Caco-2 (cell line): ENCODE results near the gene PLSCR3. TPM values are rescaled to one million over a fixed set of nuclear protein-coding genes. Genes with fewer than 3 reads are reported as not detected.

Experiments
- BruUV-seq: library from RNA; stranded (reverse); fragments of 400-500 nt; replicated peaks from 2 replicates; lab custom pipeline; 2021; lab: Mats Ljungman, UMichigan
- CTCF ChIA-PET: fragments of 300-600 bp; sonication (Branson Sonifier 250); formaldehyde crosslinking; loops from one replicate; lab custom pipeline; 2022; ENCODE audit warnings: antibody characterized with exemption; lab: Charles Lee
- POLR2A ChIA-PET: fragments of 300-600 bp; sonication (Branson Sonifier 250); formaldehyde crosslinking; loops from one replicate; lab custom pipeline; 2022; ENCODE audit warnings: antibody characterized with exemption; lab: Charles Lee
- DNase-seq, 2 experiments: peaks; one replicate each; pipeline versions ENCODE4 v3.0.0 to v3.0.0-alpha.2; 2020 to 2022
- H3K27me3 ChIP-seq: replicated peaks from 2 replicates; pipeline ENCODE4 v1.6.0; 2011; ENCODE audit warnings: low read length; ENCODE audit not compliant: control insufficient read depth, insufficient read depth
- H3K36me3 ChIP-seq: 2 replicates; pipeline ENCODE4 v1.5.1; 2011; ENCODE audit warnings: low read length; ENCODE audit not compliant: control insufficient read depth, insufficient read depth
- H3K4me1 ChIP-seq: fragments of 250-450 bp; sonication (Bioruptor Pico); 2 replicates; pipeline ENCODE4 v1.5.1; 2020; ENCODE audit warnings: mild to moderate bottlenecking
- H3K4me3 ChIP-seq: 2 replicates; pipeline ENCODE4 v1.5.1; 2011; ENCODE audit warnings: low read depth, mild to moderate bottlenecking, control low read depth, low read length
- H3K9me3 ChIP-seq: fragments of 250-450 bp; sonication (Bioruptor Pico); 2 replicates; pipeline ENCODE4 v1.5.1; 2020; ENCODE audit warnings: mild to moderate bottlenecking, moderate library complexity
- H3K27ac Mint-ChIP-seq: one replicate; pipeline ENCODE4 v1.8.0; 2022; ENCODE audit warnings: mixed read lengths; ENCODE audit not compliant: unreplicated experiment
- H3K27me3 Mint-ChIP-seq: one replicate; pipeline ENCODE4 v1.8.0; 2022; ENCODE audit warnings: mixed read lengths; ENCODE audit not compliant: insufficient read depth, unreplicated experiment
- H3K36me3 Mint-ChIP-seq: one replicate; pipeline ENCODE4 v1.8.0; 2022; ENCODE audit warnings: mild to moderate bottlenecking, mixed read lengths; ENCODE audit not compliant: insufficient read depth, unreplicated experiment
- H3K4me1 Mint-ChIP-seq: one replicate; pipeline ENCODE4 v1.8.0; 2022; ENCODE audit warnings: low read depth, mixed read lengths; ENCODE audit not compliant: unreplicated experiment
- H3K4me3 Mint-ChIP-seq: one replicate; pipeline ENCODE4 v1.8.0; 2022; ENCODE audit warnings: mild to moderate bottlenecking, moderate library complexity, mixed read lengths; ENCODE audit not compliant: unreplicated experiment
- H3K9me3 Mint-ChIP-seq: one replicate; pipeline ENCODE4 v1.8.0; 2022; ENCODE audit warnings: mixed read lengths; ENCODE audit not compliant: unreplicated experiment
- intact Hi-C: fragments of 100-400 bp; cut with micrococcal nuclease; formaldehyde crosslinking; loops from one replicate; pipeline ENCODE4 v1.10.0; 2022; ENCODE audit not compliant: unreplicated experiment
- total RNA-seq: library from RNA; stranded (reverse); gene quantifications from 2 replicates; pipeline ENCODE4 v1.2.3, GENCODE V29; 2022
- TF ChIP-seq, protein P1 (sequence below), 2 experiments: fragments of 200-600 bp in 1 of 2; IDR thresholded peaks; 1 replicate in 1 of 2; 2 replicates in 1 of 2; pipeline versions ENCODE4 v1.5.1 to v1.8.0; 2011 to 2022; ENCODE audit warnings: antibody characterized with exemption in 1 of 2, control low read depth in 1 of 2, inconsistent platforms in 1 of 2, low read depth in 1 of 2, low read length in 1 of 2, mild to moderate bottlenecking in 1 of 2, moderate library complexity in 1 of 2; ENCODE audit not compliant: insufficient read depth in 1 of 2, severe bottlenecking in 1 of 2, unreplicated experiment in 1 of 2

Gene PLSCR3
- total RNA-seq, 1 experiment from 2014 or later: 14.5 TPM

DNA sequence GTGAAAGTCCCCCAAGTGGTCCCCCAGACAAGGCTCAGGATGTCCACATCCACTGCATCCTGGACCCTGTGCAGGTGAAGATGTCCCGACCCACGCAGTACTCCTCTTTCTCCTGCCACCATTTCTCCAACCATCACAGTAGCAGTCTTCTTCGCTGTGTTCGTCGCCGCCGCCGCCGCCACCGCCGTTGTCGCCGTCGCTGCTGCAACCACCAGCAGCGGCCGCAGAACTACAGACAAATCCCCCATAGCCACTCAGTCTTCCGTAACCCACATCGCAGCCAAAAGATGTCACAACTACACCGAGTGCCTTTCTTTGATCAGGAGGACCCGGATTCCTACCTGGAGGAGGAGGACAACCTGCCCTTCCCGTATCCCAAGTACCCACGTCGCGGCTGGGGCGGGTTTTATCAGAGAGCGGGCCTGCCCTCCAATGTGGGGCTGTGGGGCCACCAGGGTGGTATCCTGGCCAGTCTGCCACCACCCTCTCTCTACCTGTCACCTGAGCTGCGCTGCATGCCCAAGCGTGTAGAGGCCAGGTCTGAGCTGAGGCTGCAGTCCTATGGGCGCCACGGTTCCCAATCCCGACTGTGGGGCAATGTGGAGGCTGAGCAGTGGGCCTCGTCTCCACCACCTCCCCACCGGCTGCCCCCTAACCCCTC lies 32.0 kb upstream of the PLSCR3 start:
- POLR2A ChIA-PET: no interaction called here
- H3K27me3 ChIP-seq: no peaks in the 10 kb centered on the region
- no peaks in the 10 kb centered on the region for H3K4me1 Mint-ChIP-seq
- BruUV-seq: no TSS peak
- no peaks in the 10 kb centered on the region for H3K9me3 ChIP-seq
- CTCF ChIA-PET: no interaction called here
- no peaks in the 10 kb centered on the region for H3K36me3 Mint-ChIP-seq
- no peaks in the 10 kb centered on the region for H3K4me1 ChIP-seq
- TF ChIP-seq, protein P1, sequence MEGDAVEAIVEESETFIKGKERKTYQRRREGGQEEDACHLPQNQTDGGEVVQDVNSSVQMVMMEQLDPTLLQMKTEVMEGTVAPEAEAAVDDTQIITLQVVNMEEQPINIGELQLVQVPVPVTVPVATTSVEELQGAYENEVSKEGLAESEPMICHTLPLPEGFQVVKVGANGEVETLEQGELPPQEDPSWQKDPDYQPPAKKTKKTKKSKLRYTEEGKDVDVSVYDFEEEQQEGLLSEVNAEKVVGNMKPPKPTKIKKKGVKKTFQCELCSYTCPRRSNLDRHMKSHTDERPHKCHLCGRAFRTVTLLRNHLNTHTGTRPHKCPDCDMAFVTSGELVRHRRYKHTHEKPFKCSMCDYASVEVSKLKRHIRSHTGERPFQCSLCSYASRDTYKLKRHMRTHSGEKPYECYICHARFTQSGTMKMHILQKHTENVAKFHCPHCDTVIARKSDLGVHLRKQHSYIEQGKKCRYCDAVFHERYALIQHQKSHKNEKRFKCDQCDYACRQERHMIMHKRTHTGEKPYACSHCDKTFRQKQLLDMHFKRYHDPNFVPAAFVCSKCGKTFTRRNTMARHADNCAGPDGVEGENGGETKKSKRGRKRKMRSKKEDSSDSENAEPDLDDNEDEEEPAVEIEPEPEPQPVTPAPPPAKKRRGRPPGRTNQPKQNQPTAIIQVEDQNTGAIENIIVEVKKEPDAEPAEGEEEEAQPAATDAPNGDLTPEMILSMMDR (IDR thresholded peaks at IDR 0.05; ENCODE audit: insufficient read depth in 1 of 2, low read depth in 1 of 2, low read length in 1 of 2, severe bottlenecking in 1 of 2, unreplicated experiment in 1 of 2): no peak
- H3K9me3 Mint-ChIP-seq: no peaks in the 10 kb centered on the region
- H3K36me3 ChIP-seq: no peaks in the 10 kb centered on the region
- no peak for DNase-seq
- H3K4me3 ChIP-seq: no peak overlapping the region
- H3K27me3 Mint-ChIP-seq: no peaks in the 10 kb centered on the region
- no peak overlapping the region for H3K4me3 Mint-ChIP-seq
- no peak overlapping the region for H3K27ac Mint-ChIP-seq
- intact Hi-C loops: no loop called here

DNA sequence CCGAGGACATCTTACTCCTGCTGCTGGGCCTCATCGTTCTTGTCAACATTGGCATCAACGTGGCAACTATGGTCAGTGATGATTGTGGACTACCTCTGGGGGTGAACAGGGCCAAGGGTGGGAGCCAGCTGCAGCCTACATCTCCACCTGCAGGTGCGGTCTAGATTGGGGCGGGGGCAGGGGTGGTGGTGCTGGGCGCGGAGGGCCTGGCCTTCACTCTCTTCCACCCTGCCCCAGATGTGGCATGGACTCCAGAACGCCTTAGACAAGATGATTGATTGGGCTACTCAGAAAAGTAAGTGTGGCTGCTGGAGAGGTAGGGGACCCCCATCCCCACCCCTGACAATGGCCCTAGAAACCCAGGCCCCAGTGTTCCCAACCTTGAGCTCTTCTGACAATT lies 31.4 kb upstream of the PLSCR3 start:
- intact Hi-C loops: no loop called here
- TF ChIP-seq, protein P1 (IDR thresholded peaks at IDR 0.05; ENCODE audit: insufficient read depth in 1 of 2, low read depth in 1 of 2, low read length in 1 of 2, severe bottlenecking in 1 of 2, unreplicated experiment in 1 of 2): no peak
- Histone ChIP-seq H3K36me3 (no peaks in the 10 kb centered on the region), H3K4me3 (no peak overlapping the region), H3K27me3 (no peaks in the 10 kb centered on the region), H3K9me3 (no peaks in the 10 kb centered on the region), H3K4me1 (no peaks in the 10 kb centered on the region)
- Mint-ChIP-seq H3K4me3 (no peak overlapping the region), H3K27ac (no peak overlapping the region), H3K4me1 (no peaks in the 10 kb centered on the region), H3K27me3 (no peaks in the 10 kb centered on the region), H3K9me3 (no peaks in the 10 kb centered on the region), H3K36me3 (no peaks in the 10 kb centered on the region)
- POLR2A ChIA-PET: interaction anchor here (0.5 kb wide), 1 partner anchor 54 kb away, joined by 6 read pairs; the partner anchor contains the start of gene ZBTB4
- BruUV-seq: no TSS peak
- CTCF ChIA-PET: interaction anchor here (0.6 kb wide), 1 partner anchor 81 kb away, joined by 3 read pairs; no protein-coding TSS in a partner anchor
- DNase-seq: no peak

DNA sequence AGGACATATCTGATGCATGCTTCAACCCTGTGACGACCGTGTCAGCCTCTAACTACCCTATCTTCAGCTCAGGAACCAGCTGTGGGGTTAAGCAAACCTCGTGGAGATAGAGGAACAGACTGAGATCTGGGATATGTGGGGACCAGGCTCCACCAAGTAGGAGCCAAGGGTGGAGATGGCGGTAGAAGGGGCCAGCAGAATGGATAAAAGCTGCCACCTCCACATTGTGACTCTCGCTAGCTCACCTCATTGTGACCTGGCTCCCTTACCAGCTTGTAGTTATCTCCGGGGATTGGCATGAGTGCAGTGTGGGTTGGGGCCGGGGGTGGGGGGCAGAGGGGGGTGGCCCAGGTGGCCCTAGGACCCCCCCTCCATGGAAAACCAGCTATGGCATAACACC lies 31.0 kb upstream of the PLSCR3 start, which contains the start of gene SPEM2:
Gene SPEM2 (plus strand): TSS at position 301 of the 400 bp plus-strand sequence. CDS start 73 bp downstream, at position 374.
- BruUV-seq: no TSS peak
- TF ChIP-seq, protein P1 (IDR thresholded peaks at IDR 0.05; ENCODE audit: insufficient read depth in 1 of 2, low read depth in 1 of 2, low read length in 1 of 2, severe bottlenecking in 1 of 2, unreplicated experiment in 1 of 2): no peak
- Histone ChIP-seq H3K9me3 (no peaks in the 10 kb centered on the region), H3K4me1 (no peaks in the 10 kb centered on the region), H3K36me3 (no peaks in the 10 kb centered on the region), H3K27me3 (no peaks in the 10 kb centered on the region), H3K4me3 (no peak within 1 kb of the TSS)
- intact Hi-C loops: no loop called here
- no peaks in the 10 kb centered on the region for H3K27me3 Mint-ChIP-seq
- no peaks in the 10 kb centered on the region for H3K36me3 Mint-ChIP-seq
- no peak for DNase-seq
- H3K9me3 Mint-ChIP-seq: no peaks in the 10 kb centered on the region
- H3K4me1 Mint-ChIP-seq: no peaks in the 10 kb centered on the region
- ChIA-PET CTCF (interaction anchor here (0.6 kb wide), 1 partner anchor 80 kb away, joined by 3 read pairs; no protein-coding TSS in a partner anchor), POLR2A (interaction anchor here (0.5 kb wide), 1 partner anchor 54 kb away, joined by 6 read pairs; the partner anchor contains the start of gene ZBTB4)
- no peak within 1 kb of the TSS for H3K4me3 Mint-ChIP-seq
- no peak within 1 kb of the TSS for H3K27ac Mint-ChIP-seq
